Neutrophil (primary cell): ENCODE measurements around the gene PLEKHA4.
"Not testable (repeated sequence)": the region's sequence is repeated elsewhere in the genome, so short reads cannot be mapped to it uniquely, and the experiment has no call there.

Source experiments
- H3K27ac ChIP-seq: fragments of 200-600 bp; sonication (generic); 2 replicates; pipeline ENCODE4 v1.5.1; 2016; ENCODE audit warnings: mild to moderate bottlenecking, moderate library complexity
- H3K27me3 ChIP-seq: fragments of 200-600 bp; sonication (generic); 2 replicates; pipeline ENCODE4 v1.6.0; 2016; ENCODE audit warnings: mild to moderate bottlenecking
- H3K36me3 ChIP-seq: fragments of 200-600 bp; sonication (generic); 2 replicates; pipeline ENCODE4 v1.5.1; 2017
- H3K4me1 ChIP-seq, 2 experiments: fragments of 200-600 bp in 1 of 2; sonication (generic) in 1 of 2; 1 replicate in 1 of 2; 2 replicates in 1 of 2; pipeline versions ENCODE4 v1.5.1 to v1.6.1; 2013 to 2016; ENCODE audit warnings: low read depth in 1 of 2, low read length in 1 of 2, mild to moderate bottlenecking in 1 of 2, moderate library complexity in 1 of 2; ENCODE audit not compliant: control insufficient read depth in 1 of 2, insufficient read depth in 1 of 2
- H3K4me3 ChIP-seq, 2 experiments: fragments of 200-600 bp in 1 of 2; sonication (generic) in 1 of 2; 1 replicate in 1 of 2; 2 replicates in 1 of 2; pipeline ENCODE4 v1.5.1; 2013 to 2016; ENCODE audit warnings: low read depth in 1 of 2, low read length in 1 of 2, mild to moderate bottlenecking in 1 of 2, moderate library complexity in 1 of 2
- H3K9me3 ChIP-seq: fragments of 200-600 bp; sonication (generic); 2 replicates; pipeline ENCODE4 v1.5.1; 2016
- CTCF ChIP-seq: fragments of 200-600 bp; sonication (generic); IDR thresholded peaks from 2 replicates; pipeline ENCODE4 v1.5.1; 2016; ENCODE audit warnings: antibody characterized with exemption

Gene PLEKHA4

DNA sequence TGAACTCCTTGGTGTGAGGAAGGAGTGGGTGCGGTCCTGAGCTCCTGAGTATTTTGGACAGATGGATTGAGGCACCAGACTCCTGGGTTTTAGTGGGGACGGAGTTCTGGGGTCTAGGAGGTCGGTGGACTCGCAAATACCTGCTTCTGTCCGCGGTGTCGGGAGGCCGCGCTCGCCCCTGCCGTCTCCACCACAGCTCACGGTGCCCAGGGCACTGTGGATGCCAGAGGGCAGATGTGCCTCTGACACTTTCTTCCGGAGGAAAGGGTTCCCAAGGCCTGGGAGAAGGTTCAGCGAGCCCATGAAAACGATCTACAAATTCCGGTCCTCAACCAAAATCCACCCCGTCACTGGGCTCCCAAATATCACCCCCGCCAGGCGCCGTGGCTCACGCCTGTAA, 26.8 kb upstream of the PLEKHA4 start:
- Histone ChIP-seq H3K27me3 (peaks cover 60% of the 10 kb centered on the region), H3K36me3 (no peaks in the 10 kb centered on the region), H3K4me3 (no peak overlapping the region), H3K27ac (no peak overlapping the region), H3K4me1 (peaks cover 5 to 9% of the 10 kb centered on the region in 2 experiments), H3K9me3 (no peaks in the 10 kb centered on the region)
- no peak for TF ChIP-seq CTCF

DNA sequence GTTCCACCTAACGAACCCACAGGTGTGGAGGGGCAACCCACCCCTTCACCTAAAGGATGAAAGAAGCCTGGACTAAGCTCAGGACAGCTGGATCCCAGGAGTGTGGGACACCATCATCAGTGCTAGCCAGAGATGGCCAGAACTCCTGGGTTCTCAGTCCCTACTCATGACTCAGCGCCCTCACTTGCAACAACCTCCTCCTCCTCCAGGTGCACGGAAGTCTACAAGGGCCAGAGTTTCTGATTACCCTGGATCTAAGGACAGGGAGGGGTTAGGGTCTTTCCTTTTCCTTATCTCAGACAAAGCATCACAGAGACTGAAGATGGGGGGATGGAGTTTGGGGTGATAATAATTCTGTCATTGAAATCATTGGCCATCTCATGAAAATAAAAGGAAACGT, 22.1 kb upstream of the PLEKHA4 start:
- no peaks in the 10 kb centered on the region for H3K36me3 ChIP-seq
- H3K4me1 ChIP-seq: no peaks in the 10 kb centered on the region
- no peak overlapping the region for H3K4me3 ChIP-seq
- TF ChIP-seq CTCF: no peak
- H3K9me3 ChIP-seq: no peaks in the 10 kb centered on the region
- peaks cover 39% of the 10 kb centered on the region for H3K27me3 ChIP-seq
- no peak overlapping the region for H3K27ac ChIP-seq

DNA sequence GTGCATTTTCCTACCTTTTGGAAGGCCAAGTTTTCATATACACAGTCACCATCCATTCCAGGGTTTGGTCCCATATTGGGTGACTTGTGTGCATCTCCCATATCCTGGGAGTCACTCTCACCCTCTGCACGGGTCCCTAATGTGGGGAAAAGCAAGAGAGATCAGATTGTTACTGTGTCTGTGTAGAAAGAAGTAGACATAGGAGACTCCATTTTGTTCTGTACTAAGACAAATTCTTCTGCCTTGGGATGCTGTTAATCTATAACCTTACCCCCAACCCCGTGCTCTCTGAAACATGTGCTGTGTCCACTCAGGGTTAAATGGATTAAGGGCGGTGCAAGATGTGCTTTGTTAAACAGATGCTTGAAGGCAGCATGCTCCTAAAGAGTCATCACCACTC, 21.1 kb upstream of the PLEKHA4 start:
- not testable (repeated sequence) for H3K27ac ChIP-seq, H3K9me3 ChIP-seq, H3K4me3 ChIP-seq, H3K36me3 ChIP-seq, H3K4me1 ChIP-seq
- H3K27me3 ChIP-seq: peaks cover 28% of the 10 kb centered on the region

- Histone ChIP-seq H3K27me3 (peaks cover 14% of the 10 kb centered on the region), H3K4me1 (peaks cover 7 to 8% of the 10 kb centered on the region in 2 experiments), H3K9me3 (no peaks in the 10 kb centered on the region), H3K36me3 (no peaks in the 10 kb centered on the region), H3K27ac (no peak overlapping the region), H3K4me3 (no peak overlapping the region)
- no peak for TF ChIP-seq CTCF
Observed at GRCh38 chr19:48887861-48888612, 19.6 kb upstream of the PLEKHA4 start.

DNA sequence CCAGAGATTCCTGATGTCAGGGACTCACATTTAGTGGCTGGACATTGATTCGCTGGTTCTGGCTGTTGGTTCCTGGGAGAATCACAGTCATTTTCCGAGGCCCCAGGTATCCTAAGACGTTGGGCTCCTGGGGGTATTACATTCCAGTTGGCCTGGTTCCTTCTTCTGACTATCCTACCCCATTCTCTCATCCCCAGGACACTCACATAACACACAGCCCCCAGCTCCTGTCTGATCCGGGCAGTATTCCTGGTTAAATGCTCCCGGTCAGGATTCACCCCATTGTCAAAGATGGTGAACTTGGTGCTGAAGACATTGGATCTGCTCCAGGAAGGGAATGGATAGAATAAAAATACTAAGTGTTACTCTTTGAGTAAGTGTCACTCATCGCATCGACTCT, 15.3 kb upstream of the PLEKHA4 start:
- H3K27ac ChIP-seq: peak overlapping the region; percentile 80
- no peak for TF ChIP-seq CTCF
- no peak overlapping the region for H3K4me3 ChIP-seq

DNA sequence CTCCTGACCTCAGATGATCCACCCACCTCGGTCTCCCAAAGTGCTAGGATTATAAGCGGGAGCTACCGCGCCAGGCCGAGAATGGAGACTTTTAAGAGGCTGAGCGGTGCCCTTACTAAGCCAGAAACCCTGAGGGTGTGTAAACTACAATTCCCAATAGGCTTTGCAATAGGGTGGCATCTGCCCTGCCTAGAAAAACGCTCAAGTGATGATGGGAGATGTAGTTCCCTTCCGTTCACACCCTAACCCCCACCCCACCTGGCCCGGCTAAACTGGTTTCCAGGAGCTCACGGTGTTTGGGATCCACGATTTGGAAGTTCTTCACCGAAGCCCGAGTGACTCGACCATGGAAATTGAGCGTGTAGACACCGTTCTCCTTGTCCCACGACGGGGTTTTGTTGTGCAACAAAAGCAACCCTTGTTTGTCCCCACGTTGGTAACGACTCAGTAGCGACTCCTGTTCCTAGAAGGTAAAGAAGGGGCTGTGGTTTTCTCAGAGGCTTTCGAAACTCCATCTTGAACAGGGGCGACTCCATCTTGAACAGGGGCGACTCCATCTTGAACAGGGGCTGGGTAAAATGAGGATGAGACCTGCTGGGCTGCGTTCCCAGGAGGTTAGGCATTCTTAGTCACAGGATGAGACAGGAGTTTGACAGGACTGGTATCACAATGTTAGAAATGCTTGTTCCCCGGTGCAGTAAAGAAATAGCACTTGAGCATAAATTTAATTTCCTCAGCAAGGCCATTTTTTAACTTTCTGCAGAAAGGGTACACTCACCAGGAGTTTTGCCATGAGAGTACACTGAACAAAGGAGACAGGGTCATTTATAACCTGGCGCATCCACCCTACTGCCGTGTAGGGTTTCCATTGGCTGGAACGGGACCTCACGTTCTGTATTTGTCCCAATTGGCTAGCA, 13.6 kb upstream of the PLEKHA4 start:
- Histone ChIP-seq H3K9me3 (no peaks in the 10 kb centered on the region), H3K4me3 (peak overlapping the region in 1 of 2 experiments; percentile 4), H3K36me3 (peaks cover 18% of the 10 kb centered on the region), H3K27me3 (no peaks in the 10 kb centered on the region), H3K4me1 (peaks cover 31 to 38% of the 10 kb centered on the region in 2 experiments), H3K27ac (peak overlapping the region; percentile 80)
- TF ChIP-seq CTCF: no peak

More for the DNA sequence above, 15.3 kb upstream of the PLEKHA4 start:
- Histone ChIP-seq H3K27me3 (no peaks in the 10 kb centered on the region), H3K36me3 (peaks cover 1% of the 10 kb centered on the region), H3K4me1 (peaks cover 27 to 33% of the 10 kb centered on the region in 2 experiments), H3K9me3 (no peaks in the 10 kb centered on the region)

DNA sequence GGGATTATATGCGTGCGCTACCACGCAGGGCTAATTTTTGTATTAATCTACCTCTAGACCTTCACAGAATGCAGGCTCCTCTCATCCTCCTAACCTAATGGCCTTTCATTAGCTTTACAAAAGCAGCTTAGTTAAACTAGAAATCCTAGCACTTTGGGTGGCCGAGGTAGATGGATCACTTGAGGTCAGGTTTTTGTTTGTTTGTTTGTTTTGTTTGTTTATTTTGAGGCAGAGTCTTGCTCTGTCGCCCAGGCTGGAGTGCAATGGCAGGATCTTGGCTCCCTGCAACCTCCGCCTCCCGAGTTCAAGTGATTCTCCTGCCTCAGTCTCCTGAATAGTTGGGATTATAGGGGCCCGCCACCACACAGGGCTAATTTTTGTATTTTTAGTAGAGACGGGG, 11.3 kb upstream of the PLEKHA4 start:
- not testable (repeated sequence) for H3K27ac ChIP-seq, H3K9me3 ChIP-seq, H3K27me3 ChIP-seq, H3K4me3 ChIP-seq
- Histone ChIP-seq H3K4me1 (peaks cover 51 to 57% of the 10 kb centered on the region in 2 experiments), H3K36me3 (peaks cover 41% of the 10 kb centered on the region)
